GM19455 (cell line): ENCODE data around the gene INPP5D.
"Not testable (repeated sequence)": the region's sequence is repeated elsewhere in the genome, so short reads cannot be mapped to it uniquely, and the experiment has no call there.

Source experiments
- ATAC-seq: cut with Tn5 transposase; IDR thresholded peaks from one replicate; pipeline ENCODE4 v1.9.1; 2021; ENCODE audit not compliant: unreplicated experiment

INPP5D gene

GRCh38 chr2:233165543-233165894 is 105.4 kb downstream of the INPP5D start:
- no peak for ATAC-seq

- ATAC-seq = no peak
Measured at GRCh38 chr2:233165895-233166661, 105.9 kb downstream of the INPP5D start.

- no peak for ATAC-seq
Measured at GRCh38 chr2:233168445-233168844, 108.3 kb downstream of the INPP5D start.

- no peak for ATAC-seq
Measured at GRCh38 chr2:233168919-233169318, 108.8 kb downstream of the INPP5D start.

- ATAC-seq = no peak
Measured at GRCh38 chr2:233171344-233171743, 111.2 kb downstream of the INPP5D start.

- ATAC-seq = no peak
Measured at GRCh38 chr2:233173115-233173514, 113.0 kb downstream of the INPP5D start.

- no peak for ATAC-seq
Measured at GRCh38 chr2:233174137-233174536, 114.0 kb downstream of the INPP5D start.

GRCh38 chr2:233178994-233179847 is 119.1 kb downstream of the INPP5D start:
- ATAC-seq = no peak

- no peak for ATAC-seq
Measured at GRCh38 chr2:233179848-233180366, 119.8 kb downstream of the INPP5D start.

- ATAC-seq = no peak
Measured at GRCh38 chr2:233183869-233184418, 123.8 kb downstream of the INPP5D start.

GRCh38 chr2:233184669-233185068 is 124.5 kb downstream of the INPP5D start:
- ATAC-seq = no peak

GRCh38 chr2:233185330-233185729 is 125.2 kb downstream of the INPP5D start:
- no peak for ATAC-seq

GRCh38 chr2:233185963-233186362 is 125.8 kb downstream of the INPP5D start:
- no peak for ATAC-seq

- ATAC-seq = no peak
Measured at GRCh38 chr2:233186851-233187250, 126.7 kb downstream of the INPP5D start.

GRCh38 chr2:233189025-233189424 is 128.9 kb downstream of the INPP5D start:
- no peak for ATAC-seq

- not testable (repeated sequence) for ATAC-seq
Measured at GRCh38 chr2:233191016-233191415, 130.9 kb downstream of the INPP5D start.

- no peak for ATAC-seq
Measured at GRCh38 chr2:233193738-233194137, 133.6 kb downstream of the INPP5D start.

GRCh38 chr2:233195027-233195426 is 134.9 kb downstream of the INPP5D start:
- no peak for ATAC-seq

GRCh38 chr2:233197022-233197421 is 136.9 kb downstream of the INPP5D start:
- ATAC-seq = no peak

- ATAC-seq = no peak
Measured at GRCh38 chr2:233198026-233198425, 137.9 kb downstream of the INPP5D start.

- ATAC-seq = no peak
Measured at GRCh38 chr2:233199870-233200269, 139.7 kb downstream of the INPP5D start.

GRCh38 chr2:233200790-233201189 is 140.6 kb downstream of the INPP5D start:
- not testable (repeated sequence) for ATAC-seq
